ENCODE results near the gene HMGN4. TPM values are rescaled to one million over a fixed set of nuclear protein-coding genes. Genes with fewer than 3 reads are reported as not detected.

Gene HMGN4
- total and polyA plus RNA-seq, 9 of the 15 experiments (the other 6 are each of a cell fraction or from before 2014, with no cell fraction given), result 35.4 to 134 (median 94.1) TPM

GRCh38 chr6:26554697-26555504 is 16.7 kb downstream of the HMGN4 start (continued):
- no peak for TF ChIP-seq ZNF668 (CRISPR knock-in tag; IDR thresholded peaks at IDR 0.05)
- TF ChIP-seq ZNF384 (IDR thresholded peaks at IDR 0.05; ENCODE audit: low read depth, low read length), result peak; percentile 89
- TF ChIP-seq GTF2F1 (IDR thresholded peaks at IDR 0.05; ENCODE audit: low read depth, low read length), result no peak
- peak in 1 of 2 experiments; percentile 58; a peak in 1 of 4 replicates for TF ChIP-seq SIN3A (IDR thresholded peaks at IDR 0.05; ENCODE audit: borderline replicate concordance in 2 of 2, control insufficient read depth in 1 of 2, low read depth in 2 of 2, low read length in 2 of 2)
- TF ChIP-seq MTF1 (CRISPR knock-in tag; IDR thresholded peaks at IDR 0.05; ENCODE audit: borderline replicate concordance), result no peak
- TF ChIP-seq CAMTA2 (CRISPR knock-in tag; conservative IDR thresholded peaks at IDR 0.05), result no peak
- TF ChIP-seq TAL1 (IDR thresholded peaks at IDR 0.05), result no peak; the same call in 1 of the 2 replicates
- TF ChIP-seq DACH1 (IDR thresholded peaks at IDR 0.05; ENCODE audit: partially characterized antibody), result peak; percentile 56
- TF ChIP-seq AFF1 (IDR thresholded peaks at IDR 0.05; ENCODE audit: low read depth in 1 of 2, partially characterized antibody in 2 of 2), result peak in 1 of 2 experiments; percentile 18
- TF ChIP-seq U2AF1 (optimal IDR thresholded peaks at IDR 0.05; ENCODE audit: low read depth, low read length), result no peak
- no peak for TF ChIP-seq ETV6 (IDR thresholded peaks at IDR 0.05; ENCODE audit: borderline replicate concordance in 1 of 2, low read depth in 2 of 2, low read length in 1 of 2)
- TF ChIP-seq ETV6 (CRISPR knock-in tag; IDR thresholded peaks at IDR 0.05; ENCODE audit: borderline replicate concordance), result no peak
- TF ChIP-seq, protein P1, sequence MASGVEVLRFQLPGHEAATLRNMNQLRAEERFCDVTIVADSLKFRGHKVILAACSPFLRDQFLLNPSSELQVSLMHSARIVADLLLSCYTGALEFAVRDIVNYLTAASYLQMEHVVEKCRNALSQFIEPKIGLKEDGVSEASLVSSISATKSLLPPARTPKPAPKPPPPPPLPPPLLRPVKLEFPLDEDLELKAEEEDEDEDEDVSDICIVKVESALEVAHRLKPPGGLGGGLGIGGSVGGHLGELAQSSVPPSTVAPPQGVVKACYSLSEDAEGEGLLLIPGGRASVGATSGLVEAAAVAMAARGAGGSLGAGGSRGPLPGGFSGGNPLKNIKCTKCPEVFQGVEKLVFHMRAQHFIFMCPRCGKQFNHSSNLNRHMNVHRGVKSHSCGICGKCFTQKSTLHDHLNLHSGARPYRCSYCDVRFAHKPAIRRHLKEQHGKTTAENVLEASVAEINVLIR (CRISPR knock-in tag; IDR thresholded peaks at IDR 0.05), result no peak
- no peak for TF ChIP-seq RBM25 (IDR thresholded peaks at IDR 0.05; ENCODE audit: low read depth, low read length, severe bottlenecking)
- peak; percentile 55; the same call in 1 of the 2 replicates for TF ChIP-seq JUND (IDR thresholded peaks at IDR 0.05; ENCODE audit: borderline replicate concordance, low read depth, low read length)
- 0 out of 3 replicates have a peak, but pooled peaks have one; percentile 1 for TF ChIP-seq JUND (tag; IDR thresholded peaks at IDR 0.05; ENCODE audit: borderline replicate concordance, low read depth, low read length)
- no peak for TF ChIP-seq ZBTB26 (CRISPR knock-in tag; IDR thresholded peaks at IDR 0.05)
- TF ChIP-seq NKRF (IDR thresholded peaks at IDR 0.05; ENCODE audit: borderline replicate concordance), result peak; percentile 46; the same call in 1 of the 2 replicates
- no peak for TF ChIP-seq SMARCE1 (IDR thresholded peaks at IDR 0.05)

Data from K562 (cell line).